ENCODE data around the gene DHX8. TPM values are rescaled to one million over a fixed set of nuclear protein-coding genes. Genes with fewer than 3 reads are reported as not detected.
"Not testable (repeated sequence)": the region's sequence is repeated elsewhere in the genome, so short reads cannot be mapped to it uniquely, and the experiment has no call there.

DHX8 gene
- total RNA-seq, 3 donors from 2014 or later: 32.5 to 44.1 (median 42.0) TPM

DNA sequence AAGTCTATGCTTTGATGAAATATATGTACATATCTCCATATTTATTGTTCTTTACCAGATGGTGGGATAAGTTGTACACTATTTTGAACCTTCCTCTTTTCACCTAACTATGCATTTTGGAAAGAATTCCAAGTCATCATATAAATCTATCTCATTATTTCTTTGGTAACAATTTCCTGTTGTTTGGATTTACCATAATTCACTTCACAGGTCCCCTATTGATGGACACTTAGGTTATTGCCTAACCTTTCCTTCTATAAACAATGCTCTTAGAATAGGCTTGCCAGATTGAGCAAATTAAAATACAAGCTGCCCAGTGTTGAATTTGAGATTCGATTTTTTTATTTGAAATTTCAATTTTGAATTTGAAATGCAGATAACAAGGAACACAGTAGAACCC, 28.9 kb upstream of the DHX8 start:
- Histone ChIP-seq H3K4me3 (no peak overlapping the region), H3K36me3 (no peaks in the 10 kb centered on the region), H3K4me1 (peaks cover 0 to 5% of the 10 kb centered on the region in 2 donors), H3K27ac (no peak overlapping the region), H3K9me3 (no peaks in the 10 kb centered on the region), H3K27me3 (no peaks in the 10 kb centered on the region)
- no peak for TF ChIP-seq CTCF (IDR thresholded peaks at IDR 0.05)
- TF ChIP-seq POLR2A (IDR thresholded peaks at IDR 0.05): no peak
- TF ChIP-seq POLR2AphosphoS5 (IDR thresholded peaks at IDR 0.05): no peak
- DNase-seq (ENCODE audit: low spot score in 2 of 2): no peak
- intact Hi-C loops (cut with DNase I; ENCODE audit: low total_unique reads): no loop called here

GRCh38 chr17:43456029-43456428, 27.7 kb upstream of the DHX8 start:
- H3K9me3 ChIP-seq: no peaks in the 10 kb centered on the region
- peaks cover 0 to 5% of the 10 kb centered on the region in 2 donors for H3K4me1 ChIP-seq
- no peak overlapping the region for H3K27ac ChIP-seq
- intact Hi-C loops (cut with DNase I; ENCODE audit: low total_unique reads): no loop called here
- no peaks in the 10 kb centered on the region for H3K36me3 ChIP-seq
- TF ChIP-seq CTCF (IDR thresholded peaks at IDR 0.05) (no peak), POLR2A (IDR thresholded peaks at IDR 0.05) (no peak), POLR2AphosphoS5 (IDR thresholded peaks at IDR 0.05) (no peak)
- H3K27me3 ChIP-seq: no peaks in the 10 kb centered on the region
- no peak for DNase-seq (ENCODE audit: low spot score in 2 of 2)
- no peak overlapping the region for H3K4me3 ChIP-seq

GRCh38 chr17:43456661-43457361, 27.0 kb upstream of the DHX8 start:
- Histone ChIP-seq H3K4me1 (peaks cover 0 to 5% of the 10 kb centered on the region in 2 donors), H3K27ac (peak overlapping the region in 1 of 2 donors; percentile 27), H3K27me3 (no peaks in the 10 kb centered on the region), H3K4me3 (no peak overlapping the region), H3K9me3 (no peaks in the 10 kb centered on the region), H3K36me3 (no peaks in the 10 kb centered on the region)
- intact Hi-C loops (cut with DNase I; ENCODE audit: low total_unique reads): no loop called here
- TF ChIP-seq POLR2AphosphoS5 (IDR thresholded peaks at IDR 0.05): no peak
- TF ChIP-seq CTCF (IDR thresholded peaks at IDR 0.05): no peak
- no peak for TF ChIP-seq POLR2A (IDR thresholded peaks at IDR 0.05)
- DNase-seq (ENCODE audit: low spot score in 2 of 2): no peak

GRCh38 chr17:43457362-43457692, 26.4 kb upstream of the DHX8 start:
- Histone ChIP-seq H3K27ac (no peak overlapping the region), H3K27me3 (no peaks in the 10 kb centered on the region), H3K4me1 (peaks cover 0 to 5% of the 10 kb centered on the region in 2 donors), H3K36me3 (no peaks in the 10 kb centered on the region), H3K9me3 (no peaks in the 10 kb centered on the region), H3K4me3 (no peak overlapping the region)
- intact Hi-C loops (cut with DNase I; ENCODE audit: low total_unique reads): no loop called here
- DNase-seq (ENCODE audit: low spot score in 2 of 2): no peak
- TF ChIP-seq POLR2A (IDR thresholded peaks at IDR 0.05) (no peak), CTCF (IDR thresholded peaks at IDR 0.05) (no peak), POLR2AphosphoS5 (IDR thresholded peaks at IDR 0.05) (no peak)

DNA sequence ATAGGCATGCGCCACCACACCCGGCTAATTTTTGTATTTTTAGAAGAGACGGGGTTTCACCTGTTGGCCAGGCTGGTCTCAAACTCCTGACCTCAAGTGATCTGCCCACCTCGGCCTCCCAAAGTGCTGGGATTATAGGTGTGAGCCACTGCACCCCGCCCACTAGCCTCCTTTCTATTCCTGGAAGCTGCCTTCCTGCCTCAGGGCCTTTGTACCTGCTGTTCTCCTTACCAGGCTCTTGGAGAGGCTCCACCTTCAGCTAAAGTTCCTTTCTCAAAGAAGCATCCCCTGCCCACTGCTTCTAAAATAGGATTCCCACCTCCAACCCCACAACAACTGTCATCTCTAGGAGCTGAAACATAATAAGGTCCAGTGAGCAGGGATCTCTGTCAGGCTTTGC, 23.9 kb upstream of the DHX8 start:
- H3K4me3 ChIP-seq; H3K27ac ChIP-seq; DNase-seq (ENCODE audit: low spot score in 2 of 2); H3K9me3 ChIP-seq; H3K36me3 ChIP-seq; H3K27me3 ChIP-seq; intact Hi-C loops (cut with DNase I; ENCODE audit: low total_unique reads); H3K4me1 ChIP-seq: not testable (repeated sequence)

DNA sequence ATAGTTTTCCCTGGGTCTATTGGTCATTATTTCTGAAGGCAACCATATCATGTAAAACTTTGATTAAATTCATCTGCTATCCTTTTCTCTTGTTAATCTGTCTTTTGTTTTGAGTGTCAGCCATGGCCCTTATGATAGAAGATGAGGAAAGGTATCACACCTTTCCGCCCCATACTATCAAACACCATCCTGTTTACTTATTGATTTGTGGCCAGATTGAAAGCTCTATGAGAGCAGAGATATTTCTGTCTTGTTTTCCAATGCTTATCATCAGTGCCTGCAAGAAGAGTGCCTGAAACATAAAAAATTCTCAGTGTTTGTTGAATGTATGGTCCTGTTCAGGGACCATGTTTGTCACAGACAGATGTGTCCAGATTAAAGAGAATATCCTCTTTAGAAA, 22.6 kb upstream of the DHX8 start:
- no peaks in the 10 kb centered on the region for H3K9me3 ChIP-seq
- no peaks in the 10 kb centered on the region for H3K4me1 ChIP-seq
- H3K27ac ChIP-seq: no peak overlapping the region
- H3K4me3 ChIP-seq: no peak overlapping the region
- intact Hi-C loops (cut with DNase I; ENCODE audit: low total_unique reads): no loop called here
- no peaks in the 10 kb centered on the region for H3K27me3 ChIP-seq
- no peak for DNase-seq (ENCODE audit: low spot score in 2 of 2)
- no peaks in the 10 kb centered on the region for H3K36me3 ChIP-seq
- TF ChIP-seq POLR2A (IDR thresholded peaks at IDR 0.05) (no peak), CTCF (IDR thresholded peaks at IDR 0.05) (no peak), POLR2AphosphoS5 (IDR thresholded peaks at IDR 0.05) (no peak)

- H3K4me1 ChIP-seq; intact Hi-C loops (cut with DNase I; ENCODE audit: low total_unique reads); H3K4me3 ChIP-seq; H3K9me3 ChIP-seq; H3K36me3 ChIP-seq; DNase-seq (ENCODE audit: low spot score in 2 of 2); H3K27me3 ChIP-seq; H3K27ac ChIP-seq: not testable (repeated sequence)
Observed at GRCh38 chr17:43462569-43462968, 21.2 kb upstream of the DHX8 start.
